Endothelial cell of umbilical vein (primary cell): ENCODE results near the gene MAL. TPM values are rescaled to one million over a fixed set of nuclear protein-coding genes. Genes with fewer than 3 reads are reported as not detected.

ENCODE experiments used
- BruUV-seq: library from RNA; stranded (reverse); fragments of 400-500 nt; replicated peaks from 2 replicates; lab custom pipeline; 2021; lab: Mats Ljungman, UMichigan
- CTCF ChIA-PET: fragments of 300-600, 350-600 bp; sonication (Branson Sonifier 250); formaldehyde crosslinking; loops from one replicate; lab custom pipeline; 2021; ENCODE audit warnings: antibody characterized with exemption, inconsistent platforms; lab: Charles Lee
- POLR2A ChIA-PET: fragments of 300-600, 350-600 bp; sonication (Branson Sonifier 250); formaldehyde crosslinking; loops from one replicate; lab custom pipeline; 2021; ENCODE audit warnings: antibody characterized with exemption, inconsistent platforms; lab: Charles Lee
- DNase-seq: peaks from one replicate; pipeline ENCODE4 v3.0.0-alpha.2; 2011; ENCODE audit warnings: low read depth, low spot score
- FAIRE-seq: peaks from 2 replicates; lab custom pipeline; 2011; peaks lifted over from hg19 to GRCh38; lab: Jason Lieb, UNC
- H2AFZ ChIP-seq: 2 replicates; pipeline ENCODE4 v1.6.0; 2012; ENCODE audit warnings: low read depth, low read length, control low read depth, inconsistent platforms
- H3K27ac ChIP-seq: 2 replicates; pipeline ENCODE4 v1.5.1; 2011; ENCODE audit warnings: low read depth, mild to moderate bottlenecking, control low read depth, low read length, moderate library complexity; ENCODE audit not compliant: insufficient read depth
- H3K27me3 ChIP-seq, 2 experiments: 2 replicates each; pipeline versions ENCODE4 v1.6.0 to v1.6.1; 2011; ENCODE audit warnings: low read length in 2 of 2, mixed read lengths in 1 of 2; ENCODE audit not compliant: control insufficient read depth in 2 of 2, insufficient read depth in 2 of 2
- H3K36me3 ChIP-seq, 2 experiments: 2 replicates in 1 of 2; 3 replicates in 1 of 2; pipeline ENCODE4 v1.5.1; 2011; ENCODE audit warnings: low read length in 2 of 2, mild to moderate bottlenecking in 1 of 2, moderate library complexity in 1 of 2; ENCODE audit not compliant: control insufficient read depth in 2 of 2, insufficient read depth in 2 of 2; ENCODE audit errors: extremely low read depth in 1 of 2
- H3K4me1 ChIP-seq: 3 replicates; pipeline ENCODE4 v1.5.1; 2011; ENCODE audit warnings: mild to moderate bottlenecking, low read length; ENCODE audit not compliant: control insufficient read depth, insufficient read depth; ENCODE audit errors: extremely low read depth
- H3K4me2 ChIP-seq: 2 replicates; pipeline ENCODE4 v1.6.1; 2011; ENCODE audit warnings: low read length, control low read depth, mixed read lengths; ENCODE audit not compliant: insufficient read depth
- H3K4me3 ChIP-seq, 3 experiments: fragments of 200-600 bp in 1 of 3; sonication (generic), shearing (Covaris generic) in 1 of 3; replicated peaks in 1 of 3; 2 replicates each; pipeline ENCODE4 v1.5.1; 2011 to 2016; ENCODE audit warnings: control low read depth in 3 of 3, low read length in 3 of 3, mild to moderate bottlenecking in 2 of 3, inconsistent platforms in 1 of 3, low read depth in 1 of 3, moderate library complexity in 1 of 3; ENCODE audit not compliant: insufficient read depth in 1 of 3
- H3K79me2 ChIP-seq: 2 replicates; pipeline ENCODE4 v1.6.0; 2012; ENCODE audit warnings: low read length, inconsistent platforms; ENCODE audit not compliant: control insufficient read depth, insufficient read depth
- H3K9ac ChIP-seq: replicated peaks from 2 replicates; pipeline ENCODE3; 2011; ENCODE audit warnings: low read length, control low read depth; ENCODE audit not compliant: insufficient read depth; ENCODE audit errors: extremely low read depth
- H3K9me1 ChIP-seq: replicated peaks from 3 replicates; pipeline ENCODE4 v1.6.0; 2011; ENCODE audit warnings: mild to moderate bottlenecking, low read length; ENCODE audit not compliant: control insufficient read depth, insufficient read depth; ENCODE audit errors: extremely low read depth
- H3K9me3 ChIP-seq: replicated peaks from 2 replicates; pipeline ENCODE4 v1.5.1; 2012; ENCODE audit warnings: low read length, inconsistent platforms; ENCODE audit not compliant: control insufficient read depth, insufficient read depth
- H4K20me1 ChIP-seq: replicated peaks from 2 replicates; pipeline ENCODE3; 2011; ENCODE audit warnings: mild to moderate bottlenecking, low read length; ENCODE audit not compliant: control insufficient read depth, insufficient read depth; ENCODE audit errors: extremely low read depth
- CTCF ChIP-seq, 2 donors: IDR thresholded peaks; 1 replicate in 1 of 2; 2 replicates in 1 of 2; pipeline ENCODE4 v1.5.1; 2011; ENCODE audit warnings: low read length in 2 of 2, mild to moderate bottlenecking in 2 of 2, moderate library complexity in 2 of 2, control low read depth in 1 of 2, inconsistent platforms in 1 of 2, low read depth in 1 of 2; ENCODE audit not compliant: insufficient read depth in 1 of 2; ENCODE audit errors: extremely low read depth in 1 of 2
- EZH2 ChIP-seq: IDR thresholded peaks from 2 replicates; pipeline ENCODE4 v1.6.1; 2012; ENCODE audit warnings: borderline replicate concordance, low read depth, mild to moderate bottlenecking, moderate library complexity, low read length, inconsistent platforms; ENCODE audit not compliant: severe bottlenecking
- FOS ChIP-seq: IDR thresholded peaks from 2 replicates; pipeline ENCODE4 v1.6.1; 2011; ENCODE audit warnings: mild to moderate bottlenecking, low read length, moderate library complexity, borderline replicate concordance; ENCODE audit not compliant: insufficient read depth
- GATA2 ChIP-seq: IDR thresholded peaks from 2 replicates; pipeline ENCODE4 v1.7.0; 2011; ENCODE audit warnings: low read depth, mild to moderate bottlenecking, moderate library complexity, mixed read lengths, low read length; ENCODE audit not compliant: insufficient read length, insufficient read depth
- JUN ChIP-seq: IDR thresholded peaks from 2 replicates; pipeline ENCODE4 v1.6.1; 2011; ENCODE audit warnings: borderline replicate concordance, low read depth; ENCODE audit not compliant: insufficient read length, insufficient read depth
- MAX ChIP-seq: IDR thresholded peaks from 2 replicates; pipeline ENCODE4 v1.6.1; 2011; ENCODE audit not compliant: insufficient read depth, insufficient read length
- MYC ChIP-seq: IDR thresholded peaks from one replicate; pipeline ENCODE4 v1.6.1; 2011; ENCODE audit warnings: mild to moderate bottlenecking, low read depth, low read length
- POLR2A ChIP-seq: IDR thresholded peaks from 2 replicates; pipeline ENCODE4 v1.6.1; 2012; ENCODE audit warnings: low read depth, mild to moderate bottlenecking, control low read depth, low read length
- POLR2AphosphoS5 ChIP-seq: IDR thresholded peaks from 2 replicates; pipeline ENCODE4 v1.6.1; 2012; ENCODE audit warnings: low read depth, mild to moderate bottlenecking, control low read depth, low read length, moderate library complexity; ENCODE audit not compliant: insufficient read depth
- dilution Hi-C: fragments of 300-500 bp; cut with MboI; formaldehyde crosslinking; loops from one replicate; pipeline ENCODE4 v1.15.0; 2019; ENCODE audit warnings: low sequenced_read_pairs; ENCODE audit not compliant: extremely low pct_ligation_motif_present
- intact Hi-C: fragments of 100-400 bp; cut with micrococcal nuclease; formaldehyde crosslinking; loops from one replicate; pipeline ENCODE4 v1.10.0; 2022
- polyA plus RNA-seq, 4 experiments: library from polyadenylated mRNA; depleted of rRNA in 3 of 4; stranded (reverse) in 3 of 4; unstranded in 1 of 4; fragments of >200 nt; gene quantifications; 2 replicates each; pipeline versions ENCODE4 v1.2.1 to v1.2.3, GENCODE V29; 2011 to 2012; ENCODE audit warnings: missing spikeins in 1 of 4
- total RNA-seq: library from RNA; stranded (reverse); gene quantifications from 2 replicates; pipeline ENCODE4 v1.2.3, GENCODE V29; 2021

The MAL gene
- total and polyA plus RNA-seq, 2 donors (not counting 3 experiments of a cell fraction or from before 2014, with no cell fraction given) = not detected

GRCh38 chr2:95061601-95062183 is 36.2 kb downstream of the MAL start:
- intact Hi-C loops = no loop called here
- BruUV-seq = no TSS peak
- POLR2A ChIA-PET = no interaction called here

More at GRCh38 chr2:95061601-95062183, 36.2 kb downstream of the MAL start:
- Histone ChIP-seq H4K20me1 (no peaks in the 10 kb centered on the region), H3K4me3 (no peak overlapping the region), H3K36me3 (no peaks in the 10 kb centered on the region), H3K9ac (no peak overlapping the region), H3K27me3 (no peaks in the 10 kb centered on the region), H3K79me2 (no peaks in the 10 kb centered on the region), H3K4me1 (no peaks in the 10 kb centered on the region), H2AFZ (no peak overlapping the region), H3K9me1 (no peaks in the 10 kb centered on the region), H3K9me3 (no peaks in the 10 kb centered on the region), H3K27ac (no peak overlapping the region), H3K4me2 (no peak overlapping the region)
- dilution Hi-C loops = no loop called here
- TF ChIP-seq MYC = no peak
- TF ChIP-seq EZH2 = no peak
- TF ChIP-seq JUN = no peak
- TF ChIP-seq MAX = no peak
- TF ChIP-seq POLR2AphosphoS5 = no peak
- no peak for TF ChIP-seq CTCF (IDR thresholded peaks at IDR 0.05; ENCODE audit: extremely low read depth in 1 of 2, insufficient read depth in 1 of 2, low read depth in 1 of 2, low read length in 2 of 2)
- no peak for TF ChIP-seq GATA2
- no peak for TF ChIP-seq POLR2A
- TF ChIP-seq FOS = no peak
- FAIRE-seq (no peak), DNase-seq (no peak)
- CTCF ChIA-PET = interaction anchor here (3.6 kb wide), 1 partner anchor 15 kb away, joined by 19 read pairs; no protein-coding TSS in a partner anchor
